DLD1 (cell line): ENCODE results near the gene FOXA3.

ENCODE experiments used
- in situ Hi-C: cut with HindIII; loops from 2 replicates; pipeline ENCODE4 v1.10.0; 2017; ENCODE audit warnings: low sequenced_read_pairs

FOXA3 gene

DNA sequence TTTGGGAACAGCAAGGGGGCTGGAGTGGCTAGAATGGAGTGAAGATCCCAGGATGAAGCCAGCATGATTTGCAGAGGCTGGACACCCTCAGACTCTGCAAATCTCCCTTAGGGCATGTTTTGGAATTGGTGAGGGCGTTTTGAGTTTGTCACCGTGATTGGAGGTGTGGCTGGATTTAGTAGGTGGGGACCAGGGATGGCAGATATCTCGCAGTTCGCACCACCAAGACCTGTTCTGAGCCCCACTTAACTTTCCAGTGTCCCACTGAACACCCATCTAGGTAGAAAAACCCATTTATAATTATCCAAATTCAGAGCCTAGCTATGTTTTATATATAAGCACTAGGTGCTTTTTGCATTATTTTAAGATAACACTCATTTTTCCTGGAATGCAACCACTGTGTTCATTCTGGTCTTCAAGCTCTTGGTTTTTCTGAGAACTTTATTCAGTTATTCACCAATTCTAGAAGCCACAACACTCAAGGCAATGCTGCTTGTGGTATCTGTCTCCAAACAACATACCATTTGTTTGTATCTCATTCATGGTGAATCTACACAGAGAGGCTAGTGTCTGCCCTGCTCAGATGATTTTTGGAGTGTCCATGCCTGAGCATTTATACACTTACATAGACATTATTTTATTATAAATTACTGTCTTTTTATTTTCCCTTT is 53.4 kb downstream of the FOXA3 start:
- in situ Hi-C loops = no loop called here

GRCh38 chr19:45918721-45919120 is 54.6 kb downstream of the FOXA3 start:
- in situ Hi-C loops = no loop called here

GRCh38 chr19:45919678-45920077 is 55.6 kb downstream of the FOXA3 start:
- in situ Hi-C loops = no loop called here

GRCh38 chr19:45920458-45920857 is 56.3 kb downstream of the FOXA3 start:
- in situ Hi-C loops = no loop called here

DNA sequence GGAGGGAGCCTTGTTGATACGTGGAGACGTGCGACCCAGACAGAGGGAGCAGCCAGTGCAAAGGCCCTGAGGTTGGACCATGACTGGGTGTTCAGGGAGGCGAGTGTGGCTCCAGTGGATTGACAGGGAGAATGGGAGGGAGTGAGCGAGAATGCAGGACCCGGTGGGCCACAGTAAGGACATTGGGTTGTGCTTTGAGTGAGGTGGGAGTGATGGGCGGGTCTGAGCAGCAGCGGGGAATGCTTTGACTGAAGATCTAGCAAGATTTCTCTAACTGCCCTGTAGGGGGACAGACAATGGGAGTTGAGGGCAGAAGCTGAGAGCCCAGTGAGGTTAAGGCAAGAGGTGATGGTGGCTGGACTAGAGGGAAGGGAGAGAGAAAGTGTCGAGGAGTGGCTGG is 58.2 kb downstream of the FOXA3 start:
- in situ Hi-C loops = no loop called here
